ENCODE measurements around the gene SDR9C7. TPM values are rescaled to one million over a fixed set of nuclear protein-coding genes. Genes with fewer than 3 reads are reported as not detected.
"Not testable (repeated sequence)": the region's sequence is repeated elsewhere in the genome, so short reads cannot be mapped to it uniquely, and the experiment has no call there.

SDR9C7 gene
- total RNA-seq, 4 donors from 2014 or later = 0.26 to 0.49 TPM; not detected in 2

- TF ChIP-seq POLR2A (IDR thresholded peaks at IDR 0.05) = no peak
- no peak for TF ChIP-seq CTCF (IDR thresholded peaks at IDR 0.05)
- DNase-seq = no peak
Observed at GRCh38 chr12:56896082-56896481, 38.1 kb downstream of the SDR9C7 start.

GRCh38 chr12:56894698-56895368 lies 39.4 kb downstream of the SDR9C7 start:
- H3K36me3 ChIP-seq = no peaks in the 10 kb centered on the region
- no peaks in the 10 kb centered on the region for H3K4me1 ChIP-seq
- no peaks in the 10 kb centered on the region for H3K9me3 ChIP-seq
- no peak overlapping the region for H3K4me3 ChIP-seq
- intact Hi-C loops (cut with DNase I; ENCODE audit: low total_unique reads) = no loop called here
- no peaks in the 10 kb centered on the region for H3K27me3 ChIP-seq
- no peak for DNase-seq
- no peak overlapping the region for H3K27ac ChIP-seq
- no peak for TF ChIP-seq CTCF (IDR thresholded peaks at IDR 0.05)
- TF ChIP-seq POLR2A (IDR thresholded peaks at IDR 0.05) = no peak

More at GRCh38 chr12:56896082-56896481, 38.1 kb downstream of the SDR9C7 start:
- no peak overlapping the region for H3K27ac ChIP-seq
- no peaks in the 10 kb centered on the region for H3K9me3 ChIP-seq
- no peaks in the 10 kb centered on the region for H3K27me3 ChIP-seq
- H3K4me3 ChIP-seq = no peak overlapping the region
- H3K36me3 ChIP-seq = no peaks in the 10 kb centered on the region
- H3K4me1 ChIP-seq = no peaks in the 10 kb centered on the region
- intact Hi-C loops (cut with DNase I; ENCODE audit: low total_unique reads) = no loop called here

GRCh38 chr12:56891885-56892284 lies 42.3 kb downstream of the SDR9C7 start:
- H3K27ac ChIP-seq; DNase-seq; H3K27me3 ChIP-seq; H3K4me1 ChIP-seq; H3K9me3 ChIP-seq; H3K36me3 ChIP-seq; intact Hi-C loops (cut with DNase I; ENCODE audit: low total_unique reads); H3K4me3 ChIP-seq: not testable (repeated sequence)

GRCh38 chr12:56886319-56886718 lies 47.9 kb downstream of the SDR9C7 start:
- intact Hi-C loops (cut with DNase I; ENCODE audit: low total_unique reads) = no loop called here
- DNase-seq = no peak
- no peaks in the 10 kb centered on the region for H3K27me3 ChIP-seq
- no peak overlapping the region for H3K27ac ChIP-seq
- H3K4me3 ChIP-seq = no peak overlapping the region
- H3K36me3 ChIP-seq = no peaks in the 10 kb centered on the region
- TF ChIP-seq POLR2A (IDR thresholded peaks at IDR 0.05) (no peak), CTCF (IDR thresholded peaks at IDR 0.05) (no peak)
- no peaks in the 10 kb centered on the region for H3K4me1 ChIP-seq
- H3K9me3 ChIP-seq = peaks cover 0 to 4% of the 10 kb centered on the region in 2 donors

GRCh38 chr12:56885316-56885715 lies 48.9 kb downstream of the SDR9C7 start:
- no peak overlapping the region for H3K27ac ChIP-seq
- H3K9me3 ChIP-seq = peaks cover 0 to 4% of the 10 kb centered on the region in 2 donors
- H3K27me3 ChIP-seq = no peaks in the 10 kb centered on the region
- intact Hi-C loops (cut with DNase I; ENCODE audit: low total_unique reads) = no loop called here
- H3K4me3 ChIP-seq = no peak overlapping the region
- no peak for DNase-seq
- TF ChIP-seq CTCF (IDR thresholded peaks at IDR 0.05) (no peak), POLR2A (IDR thresholded peaks at IDR 0.05) (no peak)
- no peaks in the 10 kb centered on the region for H3K36me3 ChIP-seq
- H3K4me1 ChIP-seq = no peaks in the 10 kb centered on the region
